ENCODE data around the gene MYO3B. TPM values are rescaled to one million over a fixed set of nuclear protein-coding genes. Genes with fewer than 3 reads are reported as not detected.
"Not testable (repeated sequence)": the region's sequence is repeated elsewhere in the genome, so short reads cannot be mapped to it uniquely, and the experiment has no call there.

Gene MYO3B
- total RNA-seq, 4 donors from 2014 or later, result 6.0 to 7.4 (median 7.2) TPM

- no peaks in the 10 kb centered on the region for H3K36me3 ChIP-seq
- WGBS, 2 donors, result 74 to 77% methylated on average over 6 of the region's 6 CpGs
- intact Hi-C loops (cut with DNase I), result no loop called here
- no peak for DNase-seq
- no peak overlapping the region for H3K27ac ChIP-seq
- H3K4me3 ChIP-seq (replicated peaks in 1 of 3), result no peak overlapping the region
- H3K9me3 ChIP-seq, result no peaks in the 10 kb centered on the region
- no peak for TF ChIP-seq POLR2A (IDR thresholded peaks at IDR 0.05)
- TF ChIP-seq, protein P1, sequence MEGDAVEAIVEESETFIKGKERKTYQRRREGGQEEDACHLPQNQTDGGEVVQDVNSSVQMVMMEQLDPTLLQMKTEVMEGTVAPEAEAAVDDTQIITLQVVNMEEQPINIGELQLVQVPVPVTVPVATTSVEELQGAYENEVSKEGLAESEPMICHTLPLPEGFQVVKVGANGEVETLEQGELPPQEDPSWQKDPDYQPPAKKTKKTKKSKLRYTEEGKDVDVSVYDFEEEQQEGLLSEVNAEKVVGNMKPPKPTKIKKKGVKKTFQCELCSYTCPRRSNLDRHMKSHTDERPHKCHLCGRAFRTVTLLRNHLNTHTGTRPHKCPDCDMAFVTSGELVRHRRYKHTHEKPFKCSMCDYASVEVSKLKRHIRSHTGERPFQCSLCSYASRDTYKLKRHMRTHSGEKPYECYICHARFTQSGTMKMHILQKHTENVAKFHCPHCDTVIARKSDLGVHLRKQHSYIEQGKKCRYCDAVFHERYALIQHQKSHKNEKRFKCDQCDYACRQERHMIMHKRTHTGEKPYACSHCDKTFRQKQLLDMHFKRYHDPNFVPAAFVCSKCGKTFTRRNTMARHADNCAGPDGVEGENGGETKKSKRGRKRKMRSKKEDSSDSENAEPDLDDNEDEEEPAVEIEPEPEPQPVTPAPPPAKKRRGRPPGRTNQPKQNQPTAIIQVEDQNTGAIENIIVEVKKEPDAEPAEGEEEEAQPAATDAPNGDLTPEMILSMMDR (IDR thresholded peaks at IDR 0.05), result no peak
- H3K27me3 ChIP-seq, result no peaks in the 10 kb centered on the region
- H3K4me1 ChIP-seq, result no peaks in the 10 kb centered on the region
Measured at GRCh38 chr2:170270278-170270864, 92.4 kb downstream of the MYO3B start.

DNA sequence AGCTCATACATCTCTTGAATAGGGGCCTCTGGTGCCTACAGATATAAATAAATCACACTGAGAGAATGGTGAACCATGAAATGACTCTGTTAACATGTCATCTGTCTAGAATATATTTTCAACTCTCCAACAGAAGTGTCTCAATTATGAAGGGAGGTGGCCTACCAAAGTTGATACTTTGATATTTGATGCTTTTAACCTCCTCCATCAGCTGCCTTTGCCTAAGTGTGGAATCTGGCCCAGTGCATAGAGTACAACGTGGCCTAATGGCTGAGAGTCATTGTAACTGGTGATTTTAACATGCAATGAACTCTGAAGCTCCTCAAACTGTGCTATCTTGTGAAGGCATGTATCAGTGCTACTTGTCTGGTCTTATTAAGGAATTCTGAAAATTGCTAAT, 93.4 kb downstream of the MYO3B start:
- TF ChIP-seq POLR2A (IDR thresholded peaks at IDR 0.05), result no peak
- TF ChIP-seq, protein P1 (IDR thresholded peaks at IDR 0.05), result no peak
- H3K4me3 ChIP-seq (replicated peaks in 1 of 3), result no peak overlapping the region
- no peaks in the 10 kb centered on the region for H3K9me3 ChIP-seq
- intact Hi-C loops (cut with DNase I), result no loop called here
- H3K27me3 ChIP-seq, result no peaks in the 10 kb centered on the region
- WGBS, 2 donors, result 31 to 69% methylated on average over 1 of the region's 1 CpG
- peak; percentile 30 to 35 for DNase-seq
- no peak overlapping the region for H3K27ac ChIP-seq
- H3K4me1 ChIP-seq, result no peaks in the 10 kb centered on the region
- H3K36me3 ChIP-seq, result no peaks in the 10 kb centered on the region

GRCh38 chr2:170276056-170276455, 98.1 kb downstream of the MYO3B start:
- Histone ChIP-seq H3K27ac (no peak overlapping the region), H3K9me3 (no peaks in the 10 kb centered on the region), H3K27me3 (no peaks in the 10 kb centered on the region), H3K36me3 (no peaks in the 10 kb centered on the region), H3K4me1 (no peaks in the 10 kb centered on the region), H3K4me3 (replicated peaks in 1 of 3) (no peak overlapping the region)
- intact Hi-C loops (cut with DNase I), result no loop called here
- DNase-seq, result no peak
- TF ChIP-seq, protein P1 (IDR thresholded peaks at IDR 0.05), result no peak
- TF ChIP-seq POLR2A (IDR thresholded peaks at IDR 0.05), result no peak
- WGBS, 2 donors, result 69 to 76% methylated on average over 3 of the region's 3 CpGs

GRCh38 chr2:170276925-170277629, 99.1 kb downstream of the MYO3B start:
- no peaks in the 10 kb centered on the region for H3K36me3 ChIP-seq
- intact Hi-C loops (cut with DNase I), result no loop called here
- H3K4me1 ChIP-seq, result no peaks in the 10 kb centered on the region
- no peaks in the 10 kb centered on the region for H3K27me3 ChIP-seq
- DNase-seq, result peak in 1 of 2 donors; percentile 2
- TF ChIP-seq POLR2A (IDR thresholded peaks at IDR 0.05), result no peak
- TF ChIP-seq, protein P1 (IDR thresholded peaks at IDR 0.05), result no peak
- 76 to 78% methylated on average over 2 of the region's 2 CpGs for whole genome bisulfite sequencing, 2 donors
- H3K9me3 ChIP-seq, result no peaks in the 10 kb centered on the region
- no peak overlapping the region for H3K27ac ChIP-seq
- no peak overlapping the region for H3K4me3 ChIP-seq (replicated peaks in 1 of 3)

DNA sequence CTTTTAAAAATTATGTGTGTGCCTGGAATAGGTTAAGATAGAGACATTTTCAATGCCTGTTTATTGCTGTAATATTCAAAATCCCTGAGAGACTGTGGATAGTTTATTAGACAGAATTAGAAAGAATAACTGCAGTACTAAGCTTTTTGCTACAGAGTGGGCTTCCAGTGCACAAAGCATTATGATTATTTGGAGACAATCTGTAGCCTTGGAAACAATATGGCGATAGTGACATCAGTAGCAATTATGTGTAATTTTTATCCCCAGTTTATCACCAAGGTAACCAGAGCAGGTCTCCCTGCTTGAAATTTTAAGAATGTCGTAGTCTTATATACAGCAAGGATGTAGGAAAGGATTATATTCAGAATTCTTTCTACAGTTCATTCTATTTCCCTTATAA, 100.0 kb downstream of the MYO3B start:
- Histone ChIP-seq H3K9me3 (no peaks in the 10 kb centered on the region), H3K4me1 (no peaks in the 10 kb centered on the region), H3K4me3 (replicated peaks in 1 of 3) (no peak overlapping the region), H3K27ac (no peak overlapping the region), H3K27me3 (no peaks in the 10 kb centered on the region), H3K36me3 (no peaks in the 10 kb centered on the region)
- no peak for TF ChIP-seq POLR2A (IDR thresholded peaks at IDR 0.05)
- TF ChIP-seq, protein P1 (IDR thresholded peaks at IDR 0.05), result no peak
- no peak for DNase-seq
- intact Hi-C loops (cut with DNase I), result no loop called here
- WGBS, 2 donors, result 87 to 88% methylated on average over 2 of the region's 2 CpGs

DNA sequence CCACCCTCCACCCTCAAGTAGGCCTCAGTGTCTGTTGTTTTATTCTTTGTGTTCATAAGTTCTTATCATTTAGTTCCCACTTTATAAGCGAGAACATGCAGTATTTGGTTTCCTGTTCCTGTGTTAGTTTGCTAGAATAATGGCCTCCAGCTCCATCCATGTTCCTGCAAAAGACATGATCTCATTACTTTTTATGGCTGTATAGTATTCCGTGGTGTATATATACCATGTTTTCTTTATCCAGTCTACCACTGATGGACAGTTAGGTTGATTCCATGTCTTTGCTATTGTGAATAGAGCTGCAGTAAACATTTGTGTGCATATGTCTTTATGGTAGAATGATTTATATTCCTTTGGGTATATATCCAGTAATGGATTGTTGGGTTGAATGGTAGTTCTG, 101.7 kb downstream of the MYO3B start:
- H3K9me3 ChIP-seq; intact Hi-C loops (cut with DNase I); H3K36me3 ChIP-seq; H3K27ac ChIP-seq; H3K4me1 ChIP-seq; H3K27me3 ChIP-seq; H3K4me3 ChIP-seq (replicated peaks in 1 of 3); DNase-seq: not testable (repeated sequence)
- WGBS, 2 donors, result 69 to 74% methylated on average over 2 of the region's 2 CpGs
